ENCODE results near the gene RELCH. TPM values are rescaled to one million over a fixed set of nuclear protein-coding genes. Genes with fewer than 3 reads are reported as not detected.

The RELCH gene
- total and polyA plus RNA-seq, 10 of the 15 experiments (the other 5 are each of a cell fraction or from before 2014, with no cell fraction given): 3.1 to 23.6 (median 14.5) TPM

DNA sequence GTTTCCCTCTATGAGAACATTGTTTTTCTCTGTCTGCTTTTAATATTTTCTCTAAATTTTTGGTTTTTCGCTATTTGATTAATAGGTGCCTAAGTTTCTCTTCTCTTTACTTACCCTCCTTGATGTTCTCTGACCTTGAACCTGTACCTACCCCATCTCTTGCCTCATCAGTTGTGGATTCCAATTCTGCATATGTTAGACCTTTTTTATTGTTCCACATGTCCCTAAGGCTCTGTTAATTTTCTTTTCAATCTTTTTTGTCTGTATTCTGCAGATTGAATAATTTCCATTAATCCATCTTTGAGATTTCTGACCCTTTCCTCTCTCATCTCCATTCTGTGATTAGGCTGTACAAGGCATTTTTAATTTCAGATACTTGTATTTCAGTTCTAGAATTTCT is 23.1 kb downstream of the RELCH start (continued):
- TF ChIP-seq HDGF (IDR thresholded peaks at IDR 0.05) (no peak), BRCA1 (IDR thresholded peaks at IDR 0.05; ENCODE audit: low read depth, low read length) (no peak)

DNA sequence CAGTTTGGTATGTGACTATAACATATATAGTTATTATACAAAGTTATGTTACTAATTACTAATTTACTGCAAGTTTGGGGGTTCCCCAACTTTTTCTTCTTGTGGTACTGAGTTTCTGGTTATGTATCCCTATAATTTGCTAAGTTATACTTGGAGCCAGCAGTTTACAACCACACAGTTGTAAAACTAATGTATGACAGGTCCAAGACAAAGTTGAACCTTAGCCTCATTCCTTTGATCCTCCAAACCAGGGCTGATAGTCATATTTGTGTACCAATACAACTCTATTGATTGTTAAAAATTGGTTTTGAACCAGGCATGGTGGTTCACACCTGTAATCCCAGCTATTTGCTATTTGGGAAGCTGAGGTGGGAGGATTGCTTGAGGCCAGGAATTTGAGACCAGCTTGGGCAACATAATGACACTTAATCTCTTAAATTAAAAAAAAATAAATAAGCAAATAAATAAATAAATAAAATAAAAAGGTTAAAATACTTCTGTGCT is 24.3 kb downstream of the RELCH start:
- Histone ChIP-seq H3K27ac (ENCODE audit: control insufficient read depth, insufficient read depth) (no peak overlapping the region), H3K4me1 (ENCODE audit: control insufficient read depth, insufficient read depth, low read length) (no peaks in the 10 kb centered on the region), H3K9ac (ENCODE audit: control insufficient read depth, insufficient read depth, low read length) (no peak overlapping the region), H3K36me3 (ENCODE audit: control insufficient read depth in 2 of 2, insufficient read depth in 2 of 2, low read length in 1 of 2) (peaks cover 7 to 12% of the 10 kb centered on the region in 2 experiments), H4K20me1 (ENCODE audit: control insufficient read depth, insufficient read depth) (no peaks in the 10 kb centered on the region), H3K4me2 (ENCODE audit: control insufficient read depth, insufficient read depth) (no peak overlapping the region), H3K79me2 (ENCODE audit: control insufficient read depth, insufficient read depth, low read length) (peaks cover 26% of the 10 kb centered on the region), H2AFZ (ENCODE audit: control insufficient read depth, low read depth, low read length) (no peak overlapping the region), H3K27me3 (replicated peaks in 1 of 2; ENCODE audit: control insufficient read depth in 2 of 2, insufficient read depth in 2 of 2, low read length in 1 of 2) (no peaks in the 10 kb centered on the region), H3K4me3 (no peak overlapping the region), H3K9me3 (replicated peaks; ENCODE audit: control insufficient read depth, insufficient read depth, low read length) (peaks cover 2% of the 10 kb centered on the region; the same call in 2 of the 3 replicates)
- ChIA-PET CTCF (interaction anchor here (1.3 kb wide), 1 partner anchor 17 kb away, joined by 3 read pairs; no protein-coding TSS in a partner anchor), SMC1A (ENCODE audit: uncharacterized antibody, unreplicated experiment) (interaction anchor here (1.0 to 1.6 kb wide), 2 partner anchors 10 to 11 kb away, joined by 3 read pairs; no protein-coding TSS in a partner anchor), RAD21 (ENCODE audit: unreplicated experiment) (no interaction called here), POLR2A (no interaction called here)
- intact Hi-C loops (cut with micrococcal nuclease; ENCODE audit: unreplicated experiment) (no loop called here), in situ Hi-C loops (cut with MboI) (no loop called here)
- no TSS peak for BruUV-seq (replicated peaks)
- FAIRE-seq: no peak
- ATAC-seq: no peak
- no peak for DNase-seq (ENCODE audit: low read depth, low spot score)
- TF ChIP-seq STAT3 (IDR thresholded peaks at IDR 0.05; ENCODE audit: low read depth, low read length) (no peak), MTA2 (IDR thresholded peaks at IDR 0.05; ENCODE audit: low read depth) (no peak), IKZF1 (conservative IDR thresholded peaks at IDR 0.05) (no peak), BCLAF1 (IDR thresholded peaks at IDR 0.05) (no peak)
- TF ChIP-seq, protein P1, sequence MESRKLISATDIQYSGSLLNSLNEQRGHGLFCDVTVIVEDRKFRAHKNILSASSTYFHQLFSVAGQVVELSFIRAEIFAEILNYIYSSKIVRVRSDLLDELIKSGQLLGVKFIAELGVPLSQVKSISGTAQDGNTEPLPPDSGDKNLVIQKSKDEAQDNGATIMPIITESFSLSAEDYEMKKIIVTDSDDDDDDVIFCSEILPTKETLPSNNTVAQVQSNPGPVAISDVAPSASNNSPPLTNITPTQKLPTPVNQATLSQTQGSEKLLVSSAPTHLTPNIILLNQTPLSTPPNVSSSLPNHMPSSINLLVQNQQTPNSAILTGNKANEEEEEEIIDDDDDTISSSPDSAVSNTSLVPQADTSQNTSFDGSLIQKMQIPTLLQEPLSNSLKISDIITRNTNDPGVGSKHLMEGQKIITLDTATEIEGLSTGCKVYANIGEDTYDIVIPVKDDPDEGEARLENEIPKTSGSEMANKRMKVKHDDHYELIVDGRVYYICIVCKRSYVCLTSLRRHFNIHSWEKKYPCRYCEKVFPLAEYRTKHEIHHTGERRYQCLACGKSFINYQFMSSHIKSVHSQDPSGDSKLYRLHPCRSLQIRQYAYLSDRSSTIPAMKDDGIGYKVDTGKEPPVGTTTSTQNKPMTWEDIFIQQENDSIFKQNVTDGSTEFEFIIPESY (IDR thresholded peaks at IDR 0.05): no peak
